ENCODE data around the gene TRIM15.
"Not testable (repeated sequence)": the region's sequence is repeated elsewhere in the genome, so short reads cannot be mapped to it uniquely, and the experiment has no call there.

Gene TRIM15

GRCh38 chr6:30136570-30137286 lies 26.6 kb upstream of the TRIM15 start:
- DNase-seq (ENCODE audit: insufficient read length, low spot score): no peak
- no peak for TF ChIP-seq CTCF (IDR thresholded peaks at IDR 0.05; ENCODE audit: insufficient read depth, missing control alignments)
- no peak for FAIRE-seq

GRCh38 chr6:30140240-30140639 lies 23.1 kb upstream of the TRIM15 start:
- not testable (repeated sequence) for DNase-seq (ENCODE audit: insufficient read length, low spot score); FAIRE-seq

- FAIRE-seq: no peak
These were observed 20.7 kb upstream of the TRIM15 start for GRCh38 chr6:30142665-30143064.

GRCh38 chr6:30143780-30144179 lies 19.6 kb upstream of the TRIM15 start:
- FAIRE-seq (no peak), DNase-seq (ENCODE audit: insufficient read length, low spot score) (no peak)
- TF ChIP-seq CTCF (IDR thresholded peaks at IDR 0.05; ENCODE audit: insufficient read depth, missing control alignments): no peak

More at GRCh38 chr6:30142665-30143064, 20.7 kb upstream of the TRIM15 start:
- no peak for TF ChIP-seq CTCF (IDR thresholded peaks at IDR 0.05; ENCODE audit: insufficient read depth, missing control alignments)
- DNase-seq (ENCODE audit: insufficient read length, low spot score): no peak

- TF ChIP-seq CTCF (IDR thresholded peaks at IDR 0.05; ENCODE audit: insufficient read depth, missing control alignments): no peak
- FAIRE-seq (no peak), DNase-seq (ENCODE audit: insufficient read length, low spot score) (no peak)
These were observed 18.5 kb upstream of the TRIM15 start for GRCh38 chr6:30144811-30145210.

GRCh38 chr6:30145818-30146217 lies 17.5 kb upstream of the TRIM15 start:
- DNase-seq (ENCODE audit: insufficient read length, low spot score): no peak
- no peak for TF ChIP-seq CTCF (IDR thresholded peaks at IDR 0.05; ENCODE audit: insufficient read depth, missing control alignments)
- FAIRE-seq: no peak

GRCh38 chr6:30147096-30147495 lies 16.2 kb upstream of the TRIM15 start:
- no peak for TF ChIP-seq CTCF (IDR thresholded peaks at IDR 0.05; ENCODE audit: insufficient read depth, missing control alignments)
- FAIRE-seq (no peak), DNase-seq (ENCODE audit: insufficient read length, low spot score) (no peak)

All from D721Med (cell line).